HCT116 (cell line): ENCODE measurements around the gene MYH11. TPM values are rescaled to one million over a fixed set of nuclear protein-coding genes. Genes with fewer than 3 reads are reported as not detected.

Experiments
- ATAC-seq: fragments of 200-7000 bp; cut with Tn5 transposase; 2 replicates; pipeline ENCODE4 v1.9.1; 2020; ENCODE audit warnings: mild to moderate bottlenecking, moderate library complexity
- BruUV-seq: library from RNA; stranded (reverse); fragments of 400-500 nt; replicated peaks from 2 replicates; lab custom pipeline; 2021; lab: Mats Ljungman, UMichigan
- CTCF ChIA-PET: fragments of 300-600 bp; sonication (Branson Sonifier 250); formaldehyde crosslinking; loops from one replicate; lab custom pipeline; 2021; ENCODE audit warnings: antibody characterized with exemption; lab: Charles Lee
- POLR2A ChIA-PET: fragments of 300-600, 350-600 bp; sonication (Branson Sonifier 250); formaldehyde crosslinking; loops from one replicate; lab custom pipeline; 2021; ENCODE audit warnings: antibody characterized with exemption; lab: Charles Lee
- RAD21 ChIA-PET, 2 experiments: fragments of 300-600 bp; sonication (Branson Sonifier 250); formaldehyde crosslinking; loops; one replicate each; lab custom pipeline; 2023; ENCODE audit warnings: low total read pairs in 2 of 2; ENCODE audit not compliant: uncharacterized antibody in 2 of 2, unreplicated experiment in 2 of 2, low non-redundant PET in 1 of 2; lab: Charles Lee
- DNase-seq: peaks from one replicate; pipeline ENCODE4 v3.0.0-alpha.2; 2010; ENCODE audit warnings: low read depth, low spot score
- H2AFZ ChIP-seq: fragments of 200-600 bp; shearing (Covaris generic), sonication (generic); 2 replicates; pipeline ENCODE4 v1.6.1; 2017; ENCODE audit warnings: low read depth, mixed run types, mixed read lengths, antibody characterized with exemption, low read length; ENCODE audit not compliant: poor library complexity, severe bottlenecking
- H3K27ac ChIP-seq: 2 replicates; pipeline ENCODE4 v1.5.1; 2012; ENCODE audit warnings: low read depth, low read length
- H3K27me3 ChIP-seq: fragments of 200-600 bp; sonication (generic); 2 replicates; pipeline ENCODE4 v1.6.1; 2016; ENCODE audit warnings: mixed run types, low read length, mixed read lengths; ENCODE audit not compliant: insufficient read depth
- H3K36me3 ChIP-seq, 2 experiments: fragments of 200-500 bp in 1 of 2; fragments of 200-600 bp in 1 of 2; sonication (Bioruptor generic) in 1 of 2; sonication (generic) in 1 of 2; 2 replicates each; pipeline versions ENCODE4 v1.5.1 to v1.6.1; 2014 to 2016; ENCODE audit warnings: low read length in 2 of 2, inconsistent platforms in 1 of 2, mixed read lengths in 1 of 2, mixed run types in 1 of 2; ENCODE audit not compliant: insufficient read depth in 2 of 2, control insufficient read depth in 1 of 2
- H3K4me1 ChIP-seq, 2 experiments: fragments of 200-600 bp in 1 of 2; sonication (generic) in 1 of 2; 2 replicates each; pipeline versions ENCODE4 v1.5.1 to v1.6.1; 2012 to 2017; ENCODE audit warnings: low read length in 2 of 2, inconsistent platforms in 1 of 2, mild to moderate bottlenecking in 1 of 2, mixed read lengths in 1 of 2, mixed run types in 1 of 2, moderate library complexity in 1 of 2; ENCODE audit not compliant: insufficient read depth in 2 of 2, control insufficient read depth in 1 of 2
- H3K4me2 ChIP-seq: fragments of 200-600 bp; sonication (generic); 2 replicates; pipeline ENCODE4 v1.6.1; 2017; ENCODE audit warnings: mixed run types, low read length, mixed read lengths
- H3K4me3 ChIP-seq, 2 experiments: fragments of 200-600 bp in 1 of 2; sonication (generic) in 1 of 2; replicated peaks in 1 of 2; 2 replicates each; pipeline ENCODE4 v1.5.1; 2011 to 2016; ENCODE audit warnings: low read length in 2 of 2, control low read depth in 1 of 2, low read depth in 1 of 2, mild to moderate bottlenecking in 1 of 2, mixed read lengths in 1 of 2, mixed run types in 1 of 2
- H3K79me2 ChIP-seq: fragments of 200-600 bp; sonication (generic); 2 replicates; pipeline ENCODE4 v1.6.1; 2017; ENCODE audit warnings: mild to moderate bottlenecking, mixed run types, low read length, moderate library complexity, mixed read lengths; ENCODE audit not compliant: insufficient read depth
- H3K9ac ChIP-seq: fragments of 200-600 bp; sonication (generic); 2 replicates; pipeline ENCODE4 v1.6.1; 2016; ENCODE audit warnings: low read length, mixed read lengths
- H3K9me2 ChIP-seq: fragments of 200-600 bp; sonication (generic), shearing (Covaris generic); 2 replicates; pipeline ENCODE4 v1.6.1; 2017; ENCODE audit warnings: mixed run types, mild to moderate bottlenecking, moderate library complexity; ENCODE audit not compliant: insufficient read depth
- H3K9me3 ChIP-seq, 2 experiments: fragments of 200-500 bp in 1 of 2; fragments of 200-600 bp in 1 of 2; sonication (Bioruptor generic) in 1 of 2; sonication (generic) in 1 of 2; 2 replicates each; pipeline ENCODE4 v1.6.1; 2014 to 2017; ENCODE audit warnings: low read length in 2 of 2, mixed read lengths in 2 of 2, inconsistent platforms in 1 of 2, low read depth in 1 of 2, mild to moderate bottlenecking in 1 of 2, mixed run types in 1 of 2, moderate library complexity in 1 of 2; ENCODE audit not compliant: control insufficient read depth in 1 of 2, insufficient read depth in 1 of 2
- H4K20me1 ChIP-seq: fragments of 200-600 bp; sonication (generic), shearing (Covaris generic); 2 replicates; pipeline ENCODE4 v1.6.1; 2017; ENCODE audit warnings: mixed run types, mild to moderate bottlenecking, moderate library complexity; ENCODE audit not compliant: insufficient read depth
- ATF3 ChIP-seq: IDR thresholded peaks from 2 replicates; pipeline ENCODE4 v1.6.1; 2012
- CBX3 ChIP-seq: IDR thresholded peaks from 2 replicates; pipeline ENCODE4 v1.6.1; 2012; ENCODE audit warnings: low read depth
- CEBPB ChIP-seq: IDR thresholded peaks from 2 replicates; pipeline ENCODE4 v1.6.1; 2012; ENCODE audit warnings: low read depth
- ELF1 ChIP-seq: IDR thresholded peaks from 2 replicates; pipeline ENCODE4 v1.6.1; 2012; ENCODE audit warnings: low read depth, borderline replicate concordance
- EZH2 ChIP-seq: fragments of 200-600 bp; sonication (generic); IDR thresholded peaks from 2 replicates; pipeline ENCODE4 v1.6.1; 2017; ENCODE audit warnings: antibody characterized with exemption, mixed run types
- EZH2phosphoT487 ChIP-seq: fragments of 200-600 bp; IDR thresholded peaks from 2 replicates; pipeline ENCODE4 v1.6.1; 2018; ENCODE audit warnings: antibody characterized with exemption, borderline replicate concordance
- FOSL1 ChIP-seq: IDR thresholded peaks from 2 replicates; pipeline ENCODE4 v1.6.1; 2012; ENCODE audit warnings: low read depth
- JUND ChIP-seq: IDR thresholded peaks from 2 replicates; pipeline ENCODE4 v1.6.1; 2012
- MAX ChIP-seq: IDR thresholded peaks from 2 replicates; pipeline ENCODE4 v1.6.1; 2012
- POLR2AphosphoS5 ChIP-seq: IDR thresholded peaks from 2 replicates; pipeline ENCODE4 v1.6.1; 2011; ENCODE audit warnings: mild to moderate bottlenecking, low read depth, low read length, moderate library complexity
- SP1 ChIP-seq: IDR thresholded peaks from 2 replicates; pipeline ENCODE4 v1.6.1; 2012; ENCODE audit warnings: low read depth
- TCF7L2 ChIP-seq: IDR thresholded peaks from 2 replicates; pipeline ENCODE4 v1.7.0; 2011; ENCODE audit warnings: borderline replicate concordance, inconsistent platforms; ENCODE audit not compliant: insufficient read depth, insufficient read length; ENCODE audit errors: extremely low read depth
- YY1 ChIP-seq: IDR thresholded peaks from 2 replicates; pipeline ENCODE4 v1.6.1; 2011; ENCODE audit warnings: low read length, low read depth, moderate library complexity, mild to moderate bottlenecking; ENCODE audit not compliant: insufficient replicate concordance; ENCODE audit errors: extremely low read depth
- ZBTB33 ChIP-seq: IDR thresholded peaks from 2 replicates; pipeline ENCODE4 v1.6.1; 2011; ENCODE audit warnings: mild to moderate bottlenecking, low read length, moderate library complexity; ENCODE audit not compliant: insufficient replicate concordance; ENCODE audit errors: extremely low read depth
- ZFX ChIP-seq: fragments of 450-650 bp; IDR thresholded peaks from 2 replicates; pipeline ENCODE4 v1.6.1; 2017
- ZNF274 ChIP-seq: fragments of 200-500 bp; sonication (Bioruptor generic); IDR thresholded peaks from 2 replicates; pipeline ENCODE4 v1.6.1; 2014; ENCODE audit warnings: mild to moderate bottlenecking, low read depth, low read length, inconsistent platforms
- intact Hi-C: fragments of 100-400 bp; cut with micrococcal nuclease; formaldehyde crosslinking; loops from 2 replicates; pipeline ENCODE4 v1.10.0; 2022
- total RNA-seq: library from RNA; stranded (reverse); gene quantifications from one replicate; pipeline ENCODE4 v1.2.1, GENCODE V29; 2021; ENCODE audit not compliant: unreplicated experiment

The MYH11 gene
- total RNA-seq, 1 experiment from 2014 or later = 0.61 TPM

GRCh38 chr16:15808071-15808470 lies 48.8 kb downstream of the MYH11 start:
- no TSS peak for BruUV-seq
- Histone ChIP-seq H3K9ac (no peak overlapping the region), H2AFZ (no peak overlapping the region), H3K4me1 (no peaks in the 10 kb centered on the region), H3K36me3 (no peaks in the 10 kb centered on the region), H4K20me1 (no peaks in the 10 kb centered on the region), H3K9me2 (no peaks in the 10 kb centered on the region), H3K79me2 (no peaks in the 10 kb centered on the region), H3K9me3 (no peaks in the 10 kb centered on the region), H3K27ac (no peak overlapping the region), H3K27me3 (no peaks in the 10 kb centered on the region), H3K4me2 (no peak overlapping the region), H3K4me3 (no peak overlapping the region)
- DNase-seq = no peak
- ChIA-PET RAD21 (no interaction called here), CTCF (interaction anchor here (1.6 kb wide), 1 partner anchor 13 kb away, joined by 5 read pairs; no protein-coding TSS in a partner anchor), POLR2A (interaction anchor here (1.1 kb wide), 1 partner anchor 81 kb away, joined by 3 read pairs; the partner anchor contains the start of gene CEP20)
- intact Hi-C loops = no loop called here
- TF ChIP-seq ELF1 (no peak), EZH2phosphoT487 (no peak), MAX (no peak), SP1 (no peak), EZH2 (no peak), ZFX (no peak), ZNF274 (no peak), TCF7L2 (no peak), FOSL1 (no peak), JUND (no peak)
- TF ChIP-seq, all 23 proteins: peak for 0
- no peak for ATAC-seq

- Histone ChIP-seq H4K20me1 (no peaks in the 10 kb centered on the region), H2AFZ (no peak overlapping the region), H3K9me2 (no peaks in the 10 kb centered on the region), H3K27ac (no peak overlapping the region), H3K4me3 (no peak overlapping the region), H3K4me2 (no peak overlapping the region), H3K27me3 (no peaks in the 10 kb centered on the region), H3K79me2 (no peaks in the 10 kb centered on the region), H3K4me1 (no peaks in the 10 kb centered on the region), H3K9ac (no peak overlapping the region), H3K9me3 (no peaks in the 10 kb centered on the region), H3K36me3 (no peaks in the 10 kb centered on the region)
- no TSS peak for BruUV-seq
- ChIA-PET RAD21 (no interaction called here), POLR2A (interaction anchor here (1.1 kb wide), 1 partner anchor 81 kb away, joined by 3 read pairs; the partner anchor contains the start of gene CEP20), CTCF (interaction anchor here (1.6 kb wide), 1 partner anchor 14 kb away, joined by 5 read pairs; no protein-coding TSS in a partner anchor)
- ATAC-seq (no peak), DNase-seq (no peak)
- intact Hi-C loops = no loop called here
- no peak for TF ChIP-seq YY1
- TF ChIP-seq CEBPB = no peak
- no peak for TF ChIP-seq TCF7L2
- no peak for TF ChIP-seq ZBTB33
- no peak for TF ChIP-seq ZFX
- TF ChIP-seq ELF1 = no peak
- no peak for TF ChIP-seq CBX3
- TF ChIP-seq POLR2AphosphoS5 = no peak
- no peak for TF ChIP-seq MAX
- no peak for TF ChIP-seq ATF3
- no peak for TF ChIP-seq SP1
Observed at GRCh38 chr16:15807603-15808009, 49.2 kb downstream of the MYH11 start.
